OCI-LY3 (cell line): ENCODE data around the gene DOCK8.
A peak's percentile ranks its signal among the peaks of the same experiment; 100 is the strongest.

Source experiments
- H2AFZ ChIP-seq: fragments of 200-600, 300-600 bp; shearing (Covaris generic); 2 replicates; pipeline ENCODE4 v1.6.0; 2014; ENCODE audit warnings: antibody characterized with exemption, low read depth, low read length
- H3K27ac ChIP-seq: fragments of 200-600, 300-600 bp; sonication (generic); 2 replicates; pipeline ENCODE4 v1.5.1; 2014; ENCODE audit warnings: mild to moderate bottlenecking, low read length, moderate library complexity, mixed read lengths
- H3K27me3 ChIP-seq: fragments of 200-600, 300-600 bp; sonication (generic); 2 replicates; pipeline ENCODE4 v1.6.1; 2014; ENCODE audit warnings: low read depth, low read length, mixed read lengths
- H3K36me3 ChIP-seq: fragments of 200-600, 300-600 bp; sonication (generic); replicated peaks from 2 replicates; pipeline ENCODE3; 2014; ENCODE audit warnings: low read depth, low read length, mixed read lengths
- H3K4me1 ChIP-seq: fragments of 300-600, 200-600 bp; sonication (generic); 2 replicates; pipeline ENCODE4 v1.6.1; 2014; ENCODE audit warnings: low read length, mixed read lengths
- H3K4me2 ChIP-seq: fragments of 200-600, 300-600 bp; sonication (generic); 2 replicates; pipeline ENCODE4 v1.6.1; 2014; ENCODE audit warnings: low read length, mixed read lengths
- H3K4me3 ChIP-seq: fragments of 300-600, 200-600 bp; sonication (generic); 2 replicates; pipeline ENCODE4 v1.5.1; 2014; ENCODE audit warnings: antibody characterized with exemption, mild to moderate bottlenecking, low read length, moderate library complexity
- H3K79me2 ChIP-seq: fragments of 300-600, 200-600 bp; shearing (Covaris generic); 2 replicates; pipeline ENCODE4 v1.6.1; 2014; ENCODE audit warnings: mild to moderate bottlenecking, low read length, mixed read lengths
- H3K9ac ChIP-seq: fragments of 300-600, 200-600 bp; shearing (Covaris generic); 2 replicates; pipeline ENCODE4 v1.6.0; 2014; ENCODE audit warnings: mild to moderate bottlenecking, low read length, moderate library complexity
- H3K9me3 ChIP-seq: fragments of 200-600, 300-600 bp; shearing (Covaris generic); 2 replicates; pipeline ENCODE4 v1.6.1; 2014; ENCODE audit warnings: low read length, mixed read lengths; ENCODE audit not compliant: insufficient read depth
- H4K20me1 ChIP-seq: fragments of 200-600, 300-600 bp; sonication (generic); 2 replicates; pipeline ENCODE4 v1.6.1; 2016; ENCODE audit warnings: low read length, mixed read lengths; ENCODE audit not compliant: insufficient read depth
- EZH2phosphoT487 ChIP-seq: fragments of 200-600 bp; shearing (Covaris generic); IDR thresholded peaks from 2 replicates; pipeline ENCODE4 v1.6.1; 2018; ENCODE audit warnings: antibody characterized with exemption, mixed run types, low read depth
- TF ChIP-seq, protein P1 (sequence below): fragments of 200-600, 300-600 bp; sonication (generic); IDR thresholded peaks from 2 replicates; pipeline ENCODE4 v1.5.1; 2014; ENCODE audit warnings: antibody characterized with exemption, low read length, low read depth

DOCK8 gene

DNA sequence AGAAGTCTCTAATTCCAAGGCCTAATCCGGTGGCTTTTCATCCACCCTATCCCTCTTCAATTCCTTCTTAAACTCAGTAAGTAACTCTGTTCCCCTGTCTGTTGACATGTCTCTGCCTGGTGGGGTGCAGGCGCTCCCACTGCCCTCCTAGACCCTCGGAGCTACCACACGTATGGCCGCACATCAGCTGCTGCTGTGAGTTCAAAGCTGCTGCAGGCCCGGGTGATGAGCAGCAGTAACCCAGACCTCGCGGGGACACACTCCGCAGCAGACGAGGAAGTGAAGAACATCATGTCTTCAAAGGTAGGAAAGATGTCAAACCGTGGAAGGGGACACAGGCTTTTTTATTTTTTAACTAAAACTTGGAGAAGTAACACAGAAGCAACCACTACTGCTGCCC, 167.7 kb downstream of the DOCK8 start:
- H3K27ac ChIP-seq: no peak overlapping the region
- H3K36me3 ChIP-seq: peaks cover 15% of the 10 kb centered on the region
- no peak for TF ChIP-seq EZH2phosphoT487
- TF ChIP-seq, protein P1, sequence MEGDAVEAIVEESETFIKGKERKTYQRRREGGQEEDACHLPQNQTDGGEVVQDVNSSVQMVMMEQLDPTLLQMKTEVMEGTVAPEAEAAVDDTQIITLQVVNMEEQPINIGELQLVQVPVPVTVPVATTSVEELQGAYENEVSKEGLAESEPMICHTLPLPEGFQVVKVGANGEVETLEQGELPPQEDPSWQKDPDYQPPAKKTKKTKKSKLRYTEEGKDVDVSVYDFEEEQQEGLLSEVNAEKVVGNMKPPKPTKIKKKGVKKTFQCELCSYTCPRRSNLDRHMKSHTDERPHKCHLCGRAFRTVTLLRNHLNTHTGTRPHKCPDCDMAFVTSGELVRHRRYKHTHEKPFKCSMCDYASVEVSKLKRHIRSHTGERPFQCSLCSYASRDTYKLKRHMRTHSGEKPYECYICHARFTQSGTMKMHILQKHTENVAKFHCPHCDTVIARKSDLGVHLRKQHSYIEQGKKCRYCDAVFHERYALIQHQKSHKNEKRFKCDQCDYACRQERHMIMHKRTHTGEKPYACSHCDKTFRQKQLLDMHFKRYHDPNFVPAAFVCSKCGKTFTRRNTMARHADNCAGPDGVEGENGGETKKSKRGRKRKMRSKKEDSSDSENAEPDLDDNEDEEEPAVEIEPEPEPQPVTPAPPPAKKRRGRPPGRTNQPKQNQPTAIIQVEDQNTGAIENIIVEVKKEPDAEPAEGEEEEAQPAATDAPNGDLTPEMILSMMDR: no peak
- H3K4me2 ChIP-seq: no peak overlapping the region
- H3K9ac ChIP-seq: no peak overlapping the region
- no peaks in the 10 kb centered on the region for H3K79me2 ChIP-seq
- no peak overlapping the region for H2AFZ ChIP-seq
- H4K20me1 ChIP-seq: no peaks in the 10 kb centered on the region
- no peaks in the 10 kb centered on the region for H3K4me1 ChIP-seq
- no peaks in the 10 kb centered on the region for H3K27me3 ChIP-seq
- H3K9me3 ChIP-seq: no peaks in the 10 kb centered on the region
- H3K4me3 ChIP-seq: no peak overlapping the region

DNA sequence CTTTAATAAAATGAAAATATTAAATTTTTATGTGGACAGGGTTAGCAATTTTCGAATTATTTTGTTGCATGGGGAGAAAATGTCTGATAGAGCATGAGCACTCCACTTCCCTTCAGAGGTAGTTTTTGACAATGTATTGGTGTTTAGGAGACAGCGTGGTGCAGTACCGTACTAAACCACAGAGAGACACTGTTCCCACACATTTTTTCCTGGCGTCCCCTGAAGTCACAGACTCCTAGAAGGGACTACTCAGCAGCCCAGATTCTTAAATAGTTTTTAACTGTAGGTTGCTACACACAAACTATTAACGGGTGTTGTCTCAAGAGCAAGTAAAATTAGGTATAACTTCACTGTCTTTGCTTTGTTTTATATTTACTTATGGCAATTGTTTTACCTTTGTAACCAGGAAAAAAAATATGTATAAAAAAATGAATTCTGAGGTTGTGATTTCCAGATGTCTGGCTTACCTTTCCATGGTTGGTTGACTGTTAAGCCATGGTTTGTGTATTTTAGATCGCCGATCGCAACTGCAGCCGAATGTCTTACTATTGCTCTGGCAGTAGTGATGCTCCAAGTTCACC, 171.2 kb downstream of the DOCK8 start:
- TF ChIP-seq, protein P1: peak; percentile 76
- no peak for TF ChIP-seq EZH2phosphoT487
- Histone ChIP-seq H3K4me1 (peaks cover 28% of the 10 kb centered on the region), H3K27ac (no peak overlapping the region), H3K4me3 (no peak overlapping the region), H2AFZ (no peak overlapping the region), H3K4me2 (no peak overlapping the region), H3K9ac (no peak overlapping the region), H3K9me3 (no peaks in the 10 kb centered on the region), H3K36me3 (peaks cover 17% of the 10 kb centered on the region), H4K20me1 (no peaks in the 10 kb centered on the region), H3K79me2 (no peaks in the 10 kb centered on the region), H3K27me3 (no peaks in the 10 kb centered on the region)

DNA sequence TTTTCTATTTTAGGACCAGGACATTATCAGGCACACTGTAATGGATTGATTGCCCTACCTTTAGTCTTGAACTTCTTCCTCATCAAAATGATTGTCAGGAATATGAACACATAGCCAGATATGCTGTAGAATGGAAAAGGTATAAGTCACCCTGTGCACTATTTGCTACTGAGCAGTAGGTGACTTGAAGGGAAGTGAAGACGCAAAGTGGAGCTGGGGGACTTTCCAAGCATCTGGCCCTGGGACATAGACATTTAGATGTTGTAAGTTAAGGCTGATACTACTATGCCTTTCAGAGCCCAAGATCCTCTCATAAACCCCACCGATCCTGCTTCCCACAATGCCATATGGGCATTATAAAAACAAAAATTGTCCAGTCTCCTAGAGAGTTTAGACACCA, 174.5 kb downstream of the DOCK8 start:
- H3K4me3 ChIP-seq: peak overlapping the region; percentile 47
- peaks cover 28% of the 10 kb centered on the region for H3K4me1 ChIP-seq
- no peaks in the 10 kb centered on the region for H3K9me3 ChIP-seq
- H3K27me3 ChIP-seq: no peaks in the 10 kb centered on the region
- TF ChIP-seq, protein P1: no peak
- TF ChIP-seq EZH2phosphoT487: no peak
- no peaks in the 10 kb centered on the region for H3K79me2 ChIP-seq
- no peaks in the 10 kb centered on the region for H4K20me1 ChIP-seq
- peak overlapping the region; percentile 26; the same call in 1 of the 2 replicates for H2AFZ ChIP-seq
- peak overlapping the region; percentile 44 for H3K27ac ChIP-seq
- peak overlapping the region; percentile 20; the same call in 1 of the 2 replicates for H3K9ac ChIP-seq
- H3K36me3 ChIP-seq: peaks cover 18% of the 10 kb centered on the region
- H3K4me2 ChIP-seq: peak overlapping the region; percentile 81

DNA sequence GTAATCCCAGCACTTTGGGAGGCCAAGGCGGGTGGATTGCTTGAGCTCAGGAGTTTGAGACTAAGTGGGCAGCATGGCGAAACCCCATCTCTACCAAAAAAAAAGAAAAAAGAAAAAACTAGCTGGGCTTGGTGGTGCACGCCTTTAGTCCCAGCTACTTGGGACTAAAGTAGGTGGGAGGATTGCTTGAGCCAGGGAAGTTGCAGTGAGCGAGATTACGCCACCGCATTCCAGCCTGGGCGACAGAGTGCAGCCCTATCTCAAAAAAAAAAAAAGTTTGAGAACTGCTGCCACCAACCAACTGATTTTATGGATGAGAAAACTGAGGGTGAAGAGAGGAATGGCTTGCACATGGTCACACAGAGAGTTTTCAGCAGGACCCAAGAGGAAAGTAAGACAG, 175.1 kb downstream of the DOCK8 start:
- H3K4me1 ChIP-seq: peaks cover 28% of the 10 kb centered on the region
- no peaks in the 10 kb centered on the region for H3K9me3 ChIP-seq
- H3K4me2 ChIP-seq: peak overlapping the region; percentile 81
- no peaks in the 10 kb centered on the region for H3K27me3 ChIP-seq
- H2AFZ ChIP-seq: peak overlapping the region; percentile 26; the same call in 1 of the 2 replicates
- H3K4me3 ChIP-seq: peak overlapping the region; percentile 47; the same call in 1 of the 2 replicates
- H3K27ac ChIP-seq: peak overlapping the region; percentile 44
- no peak for TF ChIP-seq EZH2phosphoT487
- TF ChIP-seq, protein P1: no peak
- no peaks in the 10 kb centered on the region for H3K79me2 ChIP-seq
- H3K36me3 ChIP-seq: peaks cover 18% of the 10 kb centered on the region
- H4K20me1 ChIP-seq: no peaks in the 10 kb centered on the region
- H3K9ac ChIP-seq: peak overlapping the region; percentile 20; the same call in 1 of the 2 replicates
